Measurements from ENCODE around the gene GGA1.

Gene GGA1

GRCh38 chr22:37623075-37624016, 14.7 kb downstream of the GGA1 start:
- Histone ChIP-seq H3K4me1 (ENCODE audit: insufficient read depth, poor library complexity, severe bottlenecking) (no peaks in the 10 kb centered on the region), H3K4me3 (ENCODE audit: severe bottlenecking) (no peak overlapping the region), H3K27ac (ENCODE audit: poor library complexity, severe bottlenecking) (no peak overlapping the region), H3K36me3 (ENCODE audit: low read depth) (peaks cover 22% of the 10 kb centered on the region), H3K9me3 (ENCODE audit: severe bottlenecking) (no peaks in the 10 kb centered on the region), H3K27me3 (ENCODE audit: insufficient read depth, poor library complexity, severe bottlenecking) (no peaks in the 10 kb centered on the region)
- ATAC-seq (ENCODE audit: low read depth) (peak; percentile 68), DNase-seq (ENCODE audit: low spot score) (no peak)
- peak; percentile 89 for TF ChIP-seq CTCF (IDR thresholded peaks at IDR 0.05; ENCODE audit: poor library complexity, severe bottlenecking)

GRCh38 chr22:37624017-37624365, 15.4 kb downstream of the GGA1 start:
- no peak overlapping the region for H3K27ac ChIP-seq (ENCODE audit: poor library complexity, severe bottlenecking)
- peak; percentile 13 for TF ChIP-seq CTCF (IDR thresholded peaks at IDR 0.05; ENCODE audit: poor library complexity, severe bottlenecking)
- H3K4me1 ChIP-seq (ENCODE audit: insufficient read depth, poor library complexity, severe bottlenecking) = no peaks in the 10 kb centered on the region
- H3K36me3 ChIP-seq (ENCODE audit: low read depth) = peaks cover 21% of the 10 kb centered on the region
- DNase-seq (ENCODE audit: low spot score) = no peak
- H3K27me3 ChIP-seq (ENCODE audit: insufficient read depth, poor library complexity, severe bottlenecking) = no peaks in the 10 kb centered on the region
- no peak for ATAC-seq (ENCODE audit: low read depth)
- no peak overlapping the region for H3K4me3 ChIP-seq (ENCODE audit: severe bottlenecking)
- H3K9me3 ChIP-seq (ENCODE audit: severe bottlenecking) = no peaks in the 10 kb centered on the region

DNA sequence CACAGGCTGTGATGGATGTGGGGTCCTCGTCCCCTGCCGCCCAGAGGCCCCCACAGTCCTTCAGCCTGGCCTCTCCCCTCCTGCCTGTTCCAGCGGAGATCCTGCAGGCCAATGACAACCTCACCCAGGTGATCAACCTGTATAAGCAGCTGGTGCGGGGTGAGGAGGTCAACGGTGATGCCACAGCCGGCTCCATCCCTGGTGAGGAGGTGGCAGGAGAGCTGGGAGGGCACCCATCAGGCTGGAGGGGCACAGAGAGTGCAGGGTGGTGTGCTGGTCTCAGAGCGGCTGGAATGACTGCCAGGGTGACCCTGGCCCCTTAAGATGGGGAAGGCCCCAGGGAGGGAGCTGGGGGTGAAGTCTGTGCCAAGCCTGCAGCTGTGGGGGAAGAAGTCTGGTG, 16.2 kb downstream of the GGA1 start:
- no peaks in the 10 kb centered on the region for H3K27me3 ChIP-seq (ENCODE audit: insufficient read depth, poor library complexity, severe bottlenecking)
- DNase-seq (ENCODE audit: low spot score) (no peak), ATAC-seq (ENCODE audit: low read depth) (no peak)
- TF ChIP-seq CTCF (IDR thresholded peaks at IDR 0.05; ENCODE audit: poor library complexity, severe bottlenecking) = no peak
- H3K27ac ChIP-seq (ENCODE audit: poor library complexity, severe bottlenecking) = no peak overlapping the region
- no peak overlapping the region for H3K4me3 ChIP-seq (ENCODE audit: severe bottlenecking)
- peaks cover 17% of the 10 kb centered on the region for H3K36me3 ChIP-seq (ENCODE audit: low read depth)
- H3K4me1 ChIP-seq (ENCODE audit: insufficient read depth, poor library complexity, severe bottlenecking) = no peaks in the 10 kb centered on the region
- no peaks in the 10 kb centered on the region for H3K9me3 ChIP-seq (ENCODE audit: severe bottlenecking)

DNA sequence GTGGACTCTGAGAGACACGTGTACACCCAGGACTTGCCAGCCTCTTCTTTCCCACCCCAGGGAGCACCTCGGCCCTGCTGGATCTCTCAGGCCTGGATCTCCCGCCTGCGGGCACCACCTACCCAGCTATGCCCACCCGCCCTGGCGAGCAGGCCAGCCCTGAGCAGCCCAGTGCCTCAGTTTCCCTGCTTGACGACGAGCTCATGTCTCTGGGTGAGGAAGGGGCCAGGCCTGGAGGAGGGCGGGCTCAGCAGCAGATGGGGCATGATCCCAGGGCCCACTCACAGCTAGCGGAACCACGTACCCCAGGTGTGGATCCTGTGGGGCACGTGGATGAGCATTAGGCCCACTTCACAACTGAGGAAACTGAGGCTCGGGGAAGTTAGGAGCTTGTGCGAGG, 17.1 kb downstream of the GGA1 start:
- H3K27ac ChIP-seq (ENCODE audit: poor library complexity, severe bottlenecking) = no peak overlapping the region
- ATAC-seq (ENCODE audit: low read depth) = no peak
- H3K4me3 ChIP-seq (ENCODE audit: severe bottlenecking) = no peak overlapping the region
- H3K4me1 ChIP-seq (ENCODE audit: insufficient read depth, poor library complexity, severe bottlenecking) = no peaks in the 10 kb centered on the region
- no peak for DNase-seq (ENCODE audit: low spot score)
- H3K27me3 ChIP-seq (ENCODE audit: insufficient read depth, poor library complexity, severe bottlenecking) = no peaks in the 10 kb centered on the region
- H3K9me3 ChIP-seq (ENCODE audit: severe bottlenecking) = no peaks in the 10 kb centered on the region
- TF ChIP-seq CTCF (IDR thresholded peaks at IDR 0.05; ENCODE audit: poor library complexity, severe bottlenecking) = no peak
- H3K36me3 ChIP-seq (ENCODE audit: low read depth) = peaks cover 14% of the 10 kb centered on the region

GRCh38 chr22:37626144-37626543, 17.5 kb downstream of the GGA1 start:
- H3K27me3 ChIP-seq (ENCODE audit: insufficient read depth, poor library complexity, severe bottlenecking) = no peaks in the 10 kb centered on the region
- H3K4me3 ChIP-seq (ENCODE audit: severe bottlenecking) = no peak overlapping the region
- no peak overlapping the region for H3K27ac ChIP-seq (ENCODE audit: poor library complexity, severe bottlenecking)
- no peak for DNase-seq (ENCODE audit: low spot score)
- no peak for TF ChIP-seq CTCF (IDR thresholded peaks at IDR 0.05; ENCODE audit: poor library complexity, severe bottlenecking)
- H3K9me3 ChIP-seq (ENCODE audit: severe bottlenecking) = no peaks in the 10 kb centered on the region
- peaks cover 14% of the 10 kb centered on the region for H3K36me3 ChIP-seq (ENCODE audit: low read depth)
- ATAC-seq (ENCODE audit: low read depth) = no peak
- H3K4me1 ChIP-seq (ENCODE audit: insufficient read depth, poor library complexity, severe bottlenecking) = no peaks in the 10 kb centered on the region
